SU-DHL-6 (cell line): ENCODE measurements around the gene WDR31.

ENCODE experiments used
- H2AFZ ChIP-seq: fragments of 200-600 bp; sonication (generic); 2 replicates; pipeline ENCODE4 v1.6.1; 2014; ENCODE audit warnings: low read depth, mild to moderate bottlenecking, moderate library complexity, mixed read lengths, antibody characterized with exemption, low read length; ENCODE audit not compliant: severe bottlenecking
- H3F3A ChIP-seq: fragments of 200-600 bp; shearing (Covaris generic); 2 replicates; pipeline ENCODE4 v1.6.0; 2016; ENCODE audit warnings: antibody characterized with exemption, mild to moderate bottlenecking; ENCODE audit not compliant: insufficient read depth
- H3K27ac ChIP-seq: fragments of 200-600 bp; sonication (generic); 2 replicates; pipeline ENCODE4 v1.5.1; 2016; ENCODE audit warnings: low read depth, mild to moderate bottlenecking, low read length, moderate library complexity, mixed read lengths
- H3K27me3 ChIP-seq: fragments of 200-600 bp; sonication (generic), shearing (Covaris generic); 2 replicates; pipeline ENCODE4 v1.6.0; 2014; ENCODE audit warnings: mild to moderate bottlenecking, low read length
- H3K36me3 ChIP-seq: fragments of 200-600 bp; sonication (generic); 2 replicates; pipeline ENCODE4 v1.6.1; 2014; ENCODE audit warnings: mild to moderate bottlenecking, low read length, mixed read lengths
- H3K4me2 ChIP-seq: fragments of 300-600, 200-600 bp; shearing (Covaris generic), sonication (generic); 2 replicates; pipeline ENCODE4 v1.6.0; 2014; ENCODE audit warnings: low read length, low read depth, mild to moderate bottlenecking; ENCODE audit not compliant: poor library complexity, severe bottlenecking
- H3K4me3 ChIP-seq: fragments of 200-600 bp; sonication (generic); 2 replicates; pipeline ENCODE4 v1.5.1; 2014; ENCODE audit warnings: antibody characterized with exemption, low read length, mild to moderate bottlenecking, mixed read lengths; ENCODE audit not compliant: insufficient read depth, poor library complexity, severe bottlenecking
- H3K79me2 ChIP-seq: fragments of 200-600 bp; sonication (generic); 2 replicates; pipeline ENCODE4 v1.6.1; 2014; ENCODE audit warnings: mild to moderate bottlenecking, low read length, moderate library complexity; ENCODE audit not compliant: insufficient read depth
- H3K9ac ChIP-seq: fragments of 200-600 bp; sonication (generic); 2 replicates; pipeline ENCODE4 v1.7.0; 2014; ENCODE audit warnings: mild to moderate bottlenecking, low read length
- H3K9me2 ChIP-seq: fragments of 200-600 bp; sonication (generic); replicated peaks from 2 replicates; pipeline ENCODE4 v1.6.1; 2014; ENCODE audit warnings: low read length; ENCODE audit not compliant: insufficient read depth
- H3K9me3 ChIP-seq: fragments of 200-600 bp; sonication (generic); 2 replicates; pipeline ENCODE4 v1.6.1; 2014; ENCODE audit warnings: low read length, mixed read lengths; ENCODE audit not compliant: insufficient read depth
- H4K20me1 ChIP-seq: fragments of 200-600 bp; sonication (generic); 2 replicates; pipeline ENCODE4 v1.6.1; 2014; ENCODE audit warnings: low read depth, mild to moderate bottlenecking, antibody characterized with exemption, low read length, moderate library complexity, mixed read lengths
- CTCF ChIP-seq: fragments of 200-600 bp; sonication (generic); IDR thresholded peaks from one replicate; pipeline ENCODE4 v1.5.1; 2017; ENCODE audit warnings: antibody characterized with exemption, mild to moderate bottlenecking, low read length, moderate library complexity; ENCODE audit not compliant: insufficient read depth, poor library complexity, severe bottlenecking
- EZH2phosphoT487 ChIP-seq: fragments of 200-600 bp; sonication (generic), shearing (Covaris generic); conservative IDR thresholded peaks from 2 replicates; pipeline ENCODE4 v1.6.1; 2018; ENCODE audit warnings: mild to moderate bottlenecking, antibody characterized with exemption, low read length, moderate library complexity, mixed read lengths

WDR31 gene

GRCh38 chr9:113359385-113359784, 19.3 kb upstream of the WDR31 start:
- Histone ChIP-seq H3K4me3 (no peak overlapping the region), H3K27ac (no peak overlapping the region), H3K4me2 (no peak overlapping the region), H3K9ac (no peak overlapping the region), H3K36me3 (no peaks in the 10 kb centered on the region), H3K79me2 (no peaks in the 10 kb centered on the region), H3F3A (no peaks in the 10 kb centered on the region), H4K20me1 (no peaks in the 10 kb centered on the region), H3K9me2 (no peaks in the 10 kb centered on the region), H2AFZ (no peak overlapping the region), H3K27me3 (no peaks in the 10 kb centered on the region), H3K9me3 (no peaks in the 10 kb centered on the region)
- TF ChIP-seq EZH2phosphoT487 = no peak
- TF ChIP-seq CTCF = no peak

GRCh38 chr9:113356686-113357292, 16.7 kb upstream of the WDR31 start:
- Histone ChIP-seq H3F3A (no peaks in the 10 kb centered on the region), H3K79me2 (no peaks in the 10 kb centered on the region), H3K4me2 (no peak overlapping the region), H3K27me3 (no peaks in the 10 kb centered on the region), H3K4me3 (no peak overlapping the region), H3K27ac (no peak overlapping the region), H3K9me3 (no peaks in the 10 kb centered on the region), H3K9ac (no peak overlapping the region), H2AFZ (no peak overlapping the region), H4K20me1 (no peaks in the 10 kb centered on the region), H3K36me3 (no peaks in the 10 kb centered on the region), H3K9me2 (no peaks in the 10 kb centered on the region)
- TF ChIP-seq EZH2phosphoT487 = no peak
- no peak for TF ChIP-seq CTCF

GRCh38 chr9:113355040-113355596, 15.0 kb upstream of the WDR31 start:
- Histone ChIP-seq H3K36me3 (no peaks in the 10 kb centered on the region), H3K79me2 (no peaks in the 10 kb centered on the region), H4K20me1 (no peaks in the 10 kb centered on the region), H3K9me2 (no peaks in the 10 kb centered on the region), H3F3A (no peaks in the 10 kb centered on the region), H3K9ac (no peak overlapping the region), H3K27me3 (no peaks in the 10 kb centered on the region), H3K4me2 (no peak overlapping the region), H3K4me3 (no peak overlapping the region), H3K27ac (no peak overlapping the region), H3K9me3 (no peaks in the 10 kb centered on the region), H2AFZ (no peak overlapping the region)
- no peak for TF ChIP-seq EZH2phosphoT487
- TF ChIP-seq CTCF = no peak
